Activated CD4-positive, alpha-beta T cell treated with anti-CD3 and anti-CD28 coated beads, Interleukin-2, amount 50 U/mL, for 24 hours (primary cell): ENCODE data around the gene TPCN2.
"Not testable (repeated sequence)": the region's sequence is repeated elsewhere in the genome, so short reads cannot be mapped to it uniquely, and the experiment has no call there.

Experiments used
- DNase-seq, 2 donors: peaks; one replicate each; pipeline ENCODE4 v3.0.0-alpha.2; 2020; ENCODE audit warnings: low read depth in 1 of 2, low spot score in 1 of 2

TPCN2 gene

GRCh38 chr11:69148806-69149205 is 100.1 kb downstream of the TPCN2 start:
- no peak for DNase-seq

- DNase-seq = not testable (repeated sequence)
Observed at GRCh38 chr11:69149338-69150045, 100.8 kb downstream of the TPCN2 start.

- DNase-seq = no peak
Observed at GRCh38 chr11:69150175-69150574, 101.4 kb downstream of the TPCN2 start.

- DNase-seq = no peak
Observed at GRCh38 chr11:69151836-69152235, 103.1 kb downstream of the TPCN2 start.

GRCh38 chr11:69152733-69153421 is 104.1 kb downstream of the TPCN2 start:
- no peak for DNase-seq

- DNase-seq = no peak
Observed at GRCh38 chr11:69153661-69154060, 104.9 kb downstream of the TPCN2 start.

GRCh38 chr11:69154211-69154913 is 105.6 kb downstream of the TPCN2 start:
- DNase-seq = no peak

- no peak for DNase-seq
Observed at GRCh38 chr11:69154938-69155301, 106.2 kb downstream of the TPCN2 start.

- no peak for DNase-seq
Observed at GRCh38 chr11:69155302-69156234, 106.8 kb downstream of the TPCN2 start, which contains the start of gene SMIM38. Gene SMIM38, plus strand, starts transcription at chr11:69155935. Its CDS starts 1,912 bp downstream, at chr11:69157847.

GRCh38 chr11:69156235-69156639 is 107.5 kb downstream of the TPCN2 start:
- no peak for DNase-seq

- DNase-seq = no peak
Observed at GRCh38 chr11:69156673-69157155, 108.0 kb downstream of the TPCN2 start.

- no peak for DNase-seq
Observed at GRCh38 chr11:69157156-69157821, 108.6 kb downstream of the TPCN2 start.

- no peak for DNase-seq
Observed at GRCh38 chr11:69157822-69158231, 109.1 kb downstream of the TPCN2 start.

- DNase-seq = no peak
Observed at GRCh38 chr11:69158301-69159149, 109.8 kb downstream of the TPCN2 start.

- no peak for DNase-seq
Observed at GRCh38 chr11:69159150-69159852, 110.6 kb downstream of the TPCN2 start.

- DNase-seq = no peak
Observed at GRCh38 chr11:69160296-69161116, 111.8 kb downstream of the TPCN2 start.

- no peak for DNase-seq
Observed at GRCh38 chr11:69161117-69161407, 112.3 kb downstream of the TPCN2 start.

- DNase-seq = no peak
Observed at GRCh38 chr11:69162505-69162904, 113.8 kb downstream of the TPCN2 start.
